K562 (cell line): Measurements from ENCODE around the gene AIFM3. TPM values are rescaled to one million over a fixed set of nuclear protein-coding genes. Genes with fewer than 3 reads are reported as not detected.

Source experiments
- CEBPG ChIP-seq, 3 experiments: fragments of 200-800 bp in 1 of 3; sonication (Bioruptor generic) in 1 of 3; sonication (generic) in 1 of 3; formaldehyde crosslinking in 1 of 3; IDR thresholded peaks in 2 of 3; conservative IDR thresholded peaks in 1 of 3; 2 replicates each; pipeline versions ENCODE4 v1.6.1 to v1.8.0; 2016 to 2022; ENCODE audit warnings: missing compliant biosample characterization in 2 of 3, missing genetic modification characterization in 2 of 3, mild to moderate bottlenecking in 1 of 3, missing genetic modification reagents in 1 of 3
- EHMT2 ChIP-seq: fragments of 450-650 bp; IDR thresholded peaks from 2 replicates; pipeline ENCODE4 v1.6.1; 2018; ENCODE audit warnings: antibody characterized with exemption
- FOXA1 ChIP-seq: fragments of 450-650 bp; IDR thresholded peaks from 2 replicates; pipeline ENCODE4 v1.6.1; 2016; ENCODE audit warnings: mild to moderate bottlenecking, borderline replicate concordance
- GATA2 ChIP-seq: sonication (generic); formaldehyde crosslinking; IDR thresholded peaks from 2 replicates; pipeline ENCODE4 v1.4.0; 2020; ENCODE audit warnings: mild to moderate bottlenecking, missing genetic modification reagents
- HDAC6 ChIP-seq: IDR thresholded peaks from 2 replicates; pipeline ENCODE4 v1.6.1; 2012; ENCODE audit warnings: low read depth, mild to moderate bottlenecking, control low read depth, inconsistent platforms, low read length, moderate library complexity
- KDM2B ChIP-seq: fragments of 250-450 bp; sonication (Bioruptor Pico); IDR thresholded peaks from 2 replicates; pipeline ENCODE4 v1.8.0; 2021; ENCODE audit warnings: mild to moderate bottlenecking, moderate library complexity
- LEF1 ChIP-seq: fragments of 450-650 bp; IDR thresholded peaks from 2 replicates; pipeline ENCODE4 v1.6.1; 2016; ENCODE audit warnings: mild to moderate bottlenecking
- MAZ ChIP-seq, 2 experiments: fragments of 450-650 bp in 1 of 2; sonication (generic) in 1 of 2; formaldehyde crosslinking; IDR thresholded peaks in 1 of 2; conservative IDR thresholded peaks in 1 of 2; 2 replicates each; pipeline versions ENCODE4 v1.4.0 to v1.5.0; 2020; ENCODE audit warnings: mild to moderate bottlenecking in 1 of 2, missing genetic modification reagents in 1 of 2
- MECOM ChIP-seq: fragments of 250-450 bp; sonication (Bioruptor Pico); IDR thresholded peaks from 2 replicates; pipeline ENCODE4 v1.8.0; 2022; ENCODE audit warnings: inconsistent platforms
- MIER1 ChIP-seq: fragments of 450-650 bp; IDR thresholded peaks from 2 replicates; pipeline ENCODE4 v1.6.1; 2016; ENCODE audit warnings: antibody characterized with exemption, mild to moderate bottlenecking, low read depth
- MLX ChIP-seq, 2 experiments: fragments of 450-650 bp in 1 of 2; sonication (generic) in 1 of 2; formaldehyde crosslinking; conservative IDR thresholded peaks; 2 replicates each; pipeline versions ENCODE4 v1.4.0 to v1.8.1; 2020 to 2022; ENCODE audit warnings: mild to moderate bottlenecking in 1 of 2, missing genetic modification reagents in 1 of 2
- NFYB ChIP-seq: IDR thresholded peaks from 2 replicates; pipeline ENCODE4 v1.6.1; 2011; ENCODE audit warnings: mild to moderate bottlenecking, moderate library complexity; ENCODE audit not compliant: insufficient read length; ENCODE audit errors: extremely low read depth
- NONO ChIP-seq, 2 experiments: fragments of 200-400 bp in 1 of 2; fragments of 450-650 bp in 1 of 2; formaldehyde crosslinking in 1 of 2; IDR thresholded peaks; 2 replicates each; pipeline ENCODE4 v1.6.1; 2017; ENCODE audit warnings: low read depth in 2 of 2, mild to moderate bottlenecking in 2 of 2, moderate library complexity in 2 of 2, low read length in 1 of 2
- PHF20 ChIP-seq: fragments of 450-650 bp; IDR thresholded peaks from 2 replicates; pipeline ENCODE4 v1.6.1; 2018; ENCODE audit not compliant: partially characterized antibody
- PHF8 ChIP-seq: fragments of 200-600 bp; sonication (generic); IDR thresholded peaks from 2 replicates; pipeline ENCODE4 v1.6.1; 2012; ENCODE audit warnings: mixed run types, mild to moderate bottlenecking, inconsistent platforms, low read length, moderate library complexity, borderline replicate concordance
- RBBP5 ChIP-seq: fragments of 200-600 bp; sonication (generic); IDR thresholded peaks from 2 replicates; pipeline ENCODE4 v1.6.1; 2012; ENCODE audit warnings: borderline replicate concordance, mild to moderate bottlenecking, low read length, control low read depth, inconsistent platforms; ENCODE audit not compliant: insufficient read depth, poor library complexity, severe bottlenecking
- RBM15 ChIP-seq: fragments of 200-400 bp; formaldehyde crosslinking; IDR thresholded peaks from 2 replicates; pipeline ENCODE4 v1.6.1; 2018; ENCODE audit warnings: mild to moderate bottlenecking, low read length, moderate library complexity; ENCODE audit not compliant: insufficient read depth
- RHOXF2B ChIP-seq: fragments of 250-450 bp; sonication (Bioruptor Pico); conservative IDR thresholded peaks from 2 replicates; pipeline ENCODE4 v1.5.1; 2021
- SIN3A ChIP-seq, 2 experiments: fragments of 150-350 bp in 1 of 2; IDR thresholded peaks; 2 replicates each; pipeline ENCODE4 v1.6.1; 2011 to 2016; ENCODE audit warnings: borderline replicate concordance in 2 of 2, low read depth in 2 of 2, low read length in 2 of 2, mild to moderate bottlenecking in 2 of 2, moderate library complexity in 2 of 2; ENCODE audit not compliant: control insufficient read depth in 1 of 2
- STAT5A ChIP-seq: IDR thresholded peaks from 2 replicates; pipeline ENCODE4 v1.6.1; 2012; ENCODE audit warnings: low read length, inconsistent platforms, borderline replicate concordance
- ZNF253 ChIP-seq: fragments of 250-450 bp; sonication (Bioruptor Pico); conservative IDR thresholded peaks from 2 replicates; pipeline ENCODE4 v1.6.1; 2021; ENCODE audit warnings: mild to moderate bottlenecking
- ZNF347 ChIP-seq: fragments of 450-650 bp; formaldehyde crosslinking; IDR thresholded peaks from 2 replicates; pipeline ENCODE4 v1.4.0; 2020; ENCODE audit warnings: low read depth, mild to moderate bottlenecking, moderate library complexity
- ZNF449 ChIP-seq: fragments of 250-450 bp; sonication (Bioruptor Pico); IDR thresholded peaks from 2 replicates; pipeline ENCODE4 v1.8.0; 2022; ENCODE audit warnings: moderate library complexity, mild to moderate bottlenecking, inconsistent platforms
- ZNF707 ChIP-seq: fragments of 250-450 bp; sonication (Bioruptor Pico); conservative IDR thresholded peaks from 2 replicates; pipeline ENCODE4 v1.8.0; 2022; ENCODE audit warnings: inconsistent platforms, mild to moderate bottlenecking, moderate library complexity
- ZNF717 ChIP-seq: fragments of 250-450 bp; sonication (Bioruptor Pico); IDR thresholded peaks from 2 replicates; pipeline ENCODE4 v1.5.0; 2021
- polyA plus RNA-seq, 8 experiments: library from polyadenylated mRNA; depleted of rRNA in 4 of 8; stranded (reverse) in 5 of 8; unstranded in 3 of 8; fragments of >200 nt; fragmentation: Nextera tagmentation in 2 of 8; fragmentation: Illumina TruSeq in 1 of 8; extraction: Ambion mirVana in 2 of 8; extraction: Trizol in 1 of 8; gene quantifications; 2 replicates each; pipeline versions ENCODE4 v1.2.1 to v1.2.3, GENCODE V29; 2011 to 2014; ENCODE audit warnings: inconsistent platforms in 1 of 8, missing spikeins in 1 of 8
- total RNA-seq, 7 experiments: library from RNA; depleted of rRNA in 6 of 7; stranded (reverse); fragments of >200 nt in 6 of 7; fragmentation: Illumina TruSeq in 2 of 7; extraction: Trizol in 2 of 7; gene quantifications; 2 replicates each; pipeline versions ENCODE4 v1.2.1 to v1.2.3, GENCODE V29; 2011 to 2021; ENCODE audit warnings: low replicate concordance in 1 of 7

Gene AIFM3
- total and polyA plus RNA-seq, 9 of the 15 experiments (the other 6 are each of a cell fraction or from before 2014, with no cell fraction given) = 0.03 to 0.20 (median 0.07) TPM; not detected in 1

- TF ChIP-seq ZNF717 (CRISPR knock-in tag) = no peak
- TF ChIP-seq ZNF449 (CRISPR knock-in tag) = 0 out of 2 replicates have a peak, but pooled peaks have one; percentile 14
- TF ChIP-seq ZNF347 (CRISPR knock-in tag) = no peak; the same call in 1 of the 2 replicates
- no peak for TF ChIP-seq MECOM (CRISPR knock-in tag)
- no peak for TF ChIP-seq RBM15
- no peak; a peak in 1 of 4 replicates for TF ChIP-seq SIN3A (IDR thresholded peaks at IDR 0.05; ENCODE audit: borderline replicate concordance in 2 of 2, control insufficient read depth in 1 of 2, low read depth in 2 of 2, low read length in 2 of 2)
- no peak for TF ChIP-seq GATA2 (CRISPR knock-in tag)
- no peak; the same call in 1 of the 2 replicates for TF ChIP-seq STAT5A
- no peak for TF ChIP-seq PHF20
- TF ChIP-seq HDAC6 = peak; percentile 43; the same call in 1 of the 2 replicates
- no peak for TF ChIP-seq NONO (IDR thresholded peaks at IDR 0.05; ENCODE audit: low read depth in 2 of 2, low read length in 1 of 2)
- TF ChIP-seq MLX (CRISPR knock-in tag; conservative IDR thresholded peaks at IDR 0.05) = peak in 1 of 2 experiments; percentile 95
- no peak for TF ChIP-seq NFYB
- TF ChIP-seq RBBP5 = peak; percentile 8
- TF ChIP-seq CEBPG (CRISPR knock-in tag; IDR thresholded peaks at IDR 0.05) = no peak
- TF ChIP-seq CEBPG (tag; conservative IDR thresholded peaks at IDR 0.05 in 1 of 2, IDR thresholded peaks at IDR 0.05 in 1 of 2) = no peak
- TF ChIP-seq KDM2B (CRISPR knock-in tag) = peak; percentile 97
- no peak for TF ChIP-seq EHMT2
- no peak for TF ChIP-seq ZNF253
- no peak for TF ChIP-seq MAZ (CRISPR knock-in tag; conservative IDR thresholded peaks at IDR 0.05 in 1 of 2, IDR thresholded peaks at IDR 0.05 in 1 of 2)
- no peak for TF ChIP-seq LEF1
- TF ChIP-seq RHOXF2B (CRISPR knock-in tag) = peak; percentile 77; the same call in 1 of the 2 replicates
- no peak; the same call in 1 of the 2 replicates for TF ChIP-seq PHF8
- no peak for TF ChIP-seq MIER1
- TF ChIP-seq FOXA1 = no peak
- no peak for TF ChIP-seq ZNF707 (CRISPR knock-in tag)
These were observed 47.2 kb downstream of the AIFM3 start (continued) for GRCh38 chr22:21014202-21014725.
